Panc1 (cell line): ENCODE data around the gene SUPT3H. TPM values are rescaled to one million over a fixed set of nuclear protein-coding genes. Genes with fewer than 3 reads are reported as not detected.

ENCODE experiments used
- ATAC-seq: fragments of 200-7000 bp; cut with Tn5 transposase; 2 replicates; pipeline ENCODE4 v1.9.1; 2020; ENCODE audit warnings: mild to moderate bottlenecking, moderate library complexity
- BruUV-seq: library from RNA; stranded (reverse); fragments of 400-500 nt; replicated peaks from 2 replicates; lab custom pipeline; 2021; lab: Mats Ljungman, UMichigan
- CTCF ChIA-PET: fragments of 300-600 bp; sonication (Branson Sonifier 250); formaldehyde crosslinking; loops from one replicate; lab custom pipeline; 2022; ENCODE audit warnings: antibody characterized with exemption; lab: Charles Lee
- POLR2A ChIA-PET: fragments of 300-600 bp; sonication (Branson Sonifier 250); formaldehyde crosslinking; loops from one replicate; lab custom pipeline; 2022; ENCODE audit warnings: antibody characterized with exemption; lab: Charles Lee
- DNase-seq: peaks from one replicate; pipeline ENCODE4 v3.0.0-alpha.2; 2010; ENCODE audit warnings: low read depth, low spot score
- H3K27ac ChIP-seq: 2 replicates; pipeline ENCODE4 v1.5.1; 2011; ENCODE audit warnings: mild to moderate bottlenecking, low read length, inconsistent platforms
- H3K27me3 ChIP-seq: fragments of 200-500 bp; sonication (Bioruptor generic); 2 replicates; pipeline ENCODE4 v1.6.0; 2014; ENCODE audit warnings: low read length, inconsistent platforms; ENCODE audit not compliant: control insufficient read depth, insufficient read depth
- H3K36me3 ChIP-seq: fragments of 200-500 bp; sonication (Bioruptor generic); 2 replicates; pipeline ENCODE4 v1.5.1; 2014; ENCODE audit warnings: inconsistent platforms, mild to moderate bottlenecking, low read length, moderate library complexity; ENCODE audit not compliant: control insufficient read depth, insufficient read depth
- H3K4me1 ChIP-seq: 2 replicates; pipeline ENCODE4 v1.5.1; 2011; ENCODE audit warnings: inconsistent platforms, mild to moderate bottlenecking, low read length, moderate library complexity; ENCODE audit not compliant: control insufficient read depth, insufficient read depth
- H3K4me3 ChIP-seq, 2 experiments: 2 replicates each; pipeline ENCODE4 v1.5.1; 2011 to 2012; ENCODE audit warnings: low read depth in 2 of 2, low read length in 2 of 2, mild to moderate bottlenecking in 2 of 2, inconsistent platforms in 1 of 2, moderate library complexity in 1 of 2
- H3K9me3 ChIP-seq: fragments of 200-500 bp; sonication (Bioruptor generic); 2 replicates; pipeline ENCODE4 v1.5.1; 2014; ENCODE audit warnings: low read depth, mild to moderate bottlenecking, inconsistent platforms, low read length, moderate library complexity; ENCODE audit not compliant: control insufficient read depth, insufficient read depth
- CTCF ChIP-seq: fragments of 450-650 bp; IDR thresholded peaks from 2 replicates; pipeline ENCODE4 v1.5.1; 2017; ENCODE audit warnings: mild to moderate bottlenecking
- POLR2AphosphoS5 ChIP-seq: IDR thresholded peaks from 2 replicates; pipeline ENCODE4 v1.6.1; 2012; ENCODE audit warnings: mild to moderate bottlenecking, low read depth, low read length, moderate library complexity
- REST ChIP-seq, 2 experiments: IDR thresholded peaks; 2 replicates each; pipeline ENCODE4 v1.6.1; 2011 to 2012; ENCODE audit warnings: low read depth in 2 of 2, control low read depth in 1 of 2, low read length in 1 of 2, mild to moderate bottlenecking in 1 of 2, moderate library complexity in 1 of 2; ENCODE audit not compliant: insufficient read depth in 1 of 2
- SIN3A ChIP-seq: IDR thresholded peaks from 2 replicates; pipeline ENCODE4 v1.6.1; 2012; ENCODE audit warnings: low read depth, mild to moderate bottlenecking, low read length, moderate library complexity, borderline replicate concordance; ENCODE audit not compliant: insufficient read depth
- TCF7L2 ChIP-seq: IDR thresholded peaks from 2 replicates; pipeline ENCODE4 v1.6.1; 2011; ENCODE audit warnings: mild to moderate bottlenecking, low read depth, low read length, inconsistent platforms
- in situ Hi-C: cut with HindIII; loops from 2 replicates; pipeline ENCODE4 v1.10.0; 2016; ENCODE audit warnings: low sequenced_read_pairs, low pct_unique_long_range_greater_than_20kb
- intact Hi-C: fragments of 100-400 bp; cut with micrococcal nuclease; formaldehyde crosslinking; loops from one replicate; pipeline ENCODE4 v1.10.0; 2022; ENCODE audit not compliant: unreplicated experiment
- total RNA-seq: library from RNA; stranded (reverse); gene quantifications from one replicate; pipeline ENCODE4 v1.2.1, GENCODE V29; 2021; ENCODE audit not compliant: unreplicated experiment

SUPT3H gene
- total RNA-seq, 1 experiment from 2014 or later = 11.0 TPM

- DNase-seq = no peak
- CTCF ChIA-PET = no interaction called here
Measured at GRCh38 chr6:44940367-44940766, 437.4 kb downstream of the SUPT3H start.

GRCh38 chr6:44935693-44936300 is 441.9 kb downstream of the SUPT3H start:
- ChIA-PET CTCF (no interaction called here), POLR2A (no interaction called here)
- intact Hi-C loops (no loop called here), in situ Hi-C loops (no loop called here)
- BruUV-seq = no TSS peak
- no peak overlapping the region for H3K27ac ChIP-seq
- ATAC-seq (no peak), DNase-seq (no peak)
- TF ChIP-seq CTCF (no peak), POLR2AphosphoS5 (no peak), TCF7L2 (no peak), SIN3A (no peak), REST (IDR thresholded peaks at IDR 0.05; ENCODE audit: insufficient read depth in 1 of 2, low read depth in 2 of 2, low read length in 1 of 2) (no peak)
- no peaks in the 10 kb centered on the region for H3K9me3 ChIP-seq
- no peak overlapping the region for H3K4me3 ChIP-seq
- no peaks in the 10 kb centered on the region for H3K36me3 ChIP-seq
- H3K4me1 ChIP-seq = no peaks in the 10 kb centered on the region
- H3K27me3 ChIP-seq = no peaks in the 10 kb centered on the region

More at GRCh38 chr6:44940367-44940766, 437.4 kb downstream of the SUPT3H start:
- POLR2A ChIA-PET = no interaction called here
- Histone ChIP-seq H3K36me3 (no peaks in the 10 kb centered on the region), H3K27ac (no peak overlapping the region), H3K4me1 (no peaks in the 10 kb centered on the region), H3K27me3 (no peaks in the 10 kb centered on the region), H3K9me3 (peaks cover 3% of the 10 kb centered on the region; the same call in 1 of the 2 replicates), H3K4me3 (no peak overlapping the region)
- ATAC-seq = no peak
- no peak for TF ChIP-seq CTCF
- no peak for TF ChIP-seq REST (IDR thresholded peaks at IDR 0.05; ENCODE audit: insufficient read depth in 1 of 2, low read depth in 2 of 2, low read length in 1 of 2)
- TF ChIP-seq SIN3A = no peak
- no peak for TF ChIP-seq TCF7L2
- no peak for TF ChIP-seq POLR2AphosphoS5
- intact Hi-C loops (no loop called here), in situ Hi-C loops (no loop called here)
- no TSS peak for BruUV-seq
